Stimulated activated CD8-positive, alpha-beta memory T cell treated with anti-CD3 and anti-CD28 coated beads, Interleukin-4, amount 100 ng/mL, for 24 hours (primary cell): ENCODE results near the gene FBLN5.

Experiments used
- DNase-seq: peaks from one replicate; pipeline ENCODE4 v3.0.0-alpha.2; 2020; ENCODE audit warnings: low read depth

Gene FBLN5

GRCh38 chr14:91827746-91828145 lies 119.7 kb downstream of the FBLN5 start:
- no peak for DNase-seq
